Embryonic facial prominence (tissue), 1 donor: ENCODE results near the gene RAD51B.
"Not testable (repeated sequence)": the region's sequence is repeated elsewhere in the genome, so short reads cannot be mapped to it uniquely, and the experiment has no call there.

Experiments
- DNase-seq: peaks from one replicate; pipeline ENCODE4 v3.0.0-alpha.2; 2016; ENCODE audit errors: extremely low spot score

RAD51B gene

DNA sequence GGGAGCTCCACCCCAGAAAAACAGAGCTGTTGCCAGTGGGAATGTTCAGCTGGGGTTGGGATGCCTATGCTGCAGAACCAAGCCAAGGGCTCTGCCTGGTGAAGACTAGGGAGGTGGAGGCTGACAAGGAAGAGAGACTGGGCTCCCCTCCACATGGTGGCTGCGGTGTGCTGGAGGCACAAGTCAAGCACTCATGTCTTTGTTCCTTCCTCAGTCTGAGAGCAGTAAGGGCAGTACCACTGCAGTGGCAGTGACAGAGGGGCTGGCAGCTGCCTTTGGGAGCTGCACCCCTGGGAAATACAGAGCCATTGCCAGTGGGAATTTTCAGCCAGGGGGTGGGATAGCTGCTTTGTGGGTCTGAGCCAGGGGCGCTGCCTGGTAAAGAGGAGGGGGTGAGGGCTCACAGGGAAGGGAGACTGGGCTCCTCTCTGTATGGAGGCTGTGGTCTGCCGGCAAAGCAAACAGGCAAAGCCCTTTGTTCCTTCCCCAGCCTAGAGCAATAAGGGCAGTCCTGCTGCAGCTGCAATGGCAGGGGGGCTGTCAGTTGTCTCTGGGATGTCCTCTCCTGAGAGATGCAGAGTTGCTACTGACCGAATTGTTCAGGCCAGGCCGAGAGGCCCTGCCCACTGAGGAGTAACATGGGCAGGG, 255.9 kb downstream of the RAD51B start:
- no peak for DNase-seq

GRCh38 chr14:68076451-68076850, 256.9 kb downstream of the RAD51B start:
- no peak for DNase-seq

DNA sequence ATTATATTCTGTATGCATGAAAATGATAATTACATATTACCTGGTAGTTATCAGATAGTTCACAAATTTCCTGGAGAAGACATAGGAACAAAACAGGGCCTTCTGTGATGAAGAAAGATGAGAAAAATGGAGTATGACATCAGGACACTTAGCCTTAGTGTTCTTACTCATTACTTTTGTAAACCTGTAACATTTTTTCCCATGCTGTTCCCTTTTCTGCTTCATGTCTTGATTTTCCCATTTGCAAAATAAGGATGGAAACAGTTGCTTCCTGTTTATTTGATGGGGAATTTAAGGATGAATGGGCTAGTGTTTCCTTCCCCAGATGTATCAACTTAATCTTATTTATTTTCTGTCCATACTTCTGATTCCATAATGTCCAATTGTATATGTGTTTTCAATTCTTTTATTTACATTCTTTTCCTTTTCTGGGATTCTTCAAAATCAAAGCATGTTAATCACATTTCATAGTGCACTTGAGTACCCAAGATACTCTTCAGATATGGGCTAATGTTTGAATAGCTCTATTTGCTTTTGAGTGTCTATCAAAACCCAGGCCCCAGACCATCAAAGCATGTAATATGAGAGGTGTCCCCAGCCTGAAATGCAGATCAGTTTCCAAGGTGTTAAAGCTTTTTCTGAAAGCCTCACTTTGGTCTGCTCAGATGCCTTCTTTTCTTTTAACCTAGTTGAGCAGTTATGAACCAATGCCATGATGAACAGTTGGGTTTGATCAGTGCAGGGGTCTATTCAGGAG, 260.5 kb downstream of the RAD51B start:
- DNase-seq, result no peak

DNA sequence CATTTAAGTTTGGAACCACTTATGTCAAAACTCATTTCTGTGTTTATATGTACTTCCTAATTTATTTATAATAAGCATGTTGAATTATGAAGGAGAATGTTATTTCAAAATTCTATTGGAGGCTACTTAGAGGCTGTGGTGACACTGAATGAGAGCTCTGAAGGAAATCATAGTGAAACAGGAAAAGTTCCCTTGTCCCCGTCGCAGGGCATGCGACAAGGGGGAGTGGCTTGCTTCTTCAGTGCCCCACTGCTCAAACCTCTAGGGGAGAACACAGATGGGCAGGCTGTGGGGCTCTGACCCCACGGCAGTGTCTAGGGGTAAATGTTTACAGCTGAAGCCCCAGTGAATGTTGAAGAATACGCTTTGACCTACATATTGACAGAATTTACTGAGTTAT, 261.9 kb downstream of the RAD51B start:
- no peak for DNase-seq

GRCh38 chr14:68082698-68083291, 263.2 kb downstream of the RAD51B start:
- no peak for DNase-seq

GRCh38 chr14:68084256-68084655, 264.7 kb downstream of the RAD51B start:
- no peak for DNase-seq

DNA sequence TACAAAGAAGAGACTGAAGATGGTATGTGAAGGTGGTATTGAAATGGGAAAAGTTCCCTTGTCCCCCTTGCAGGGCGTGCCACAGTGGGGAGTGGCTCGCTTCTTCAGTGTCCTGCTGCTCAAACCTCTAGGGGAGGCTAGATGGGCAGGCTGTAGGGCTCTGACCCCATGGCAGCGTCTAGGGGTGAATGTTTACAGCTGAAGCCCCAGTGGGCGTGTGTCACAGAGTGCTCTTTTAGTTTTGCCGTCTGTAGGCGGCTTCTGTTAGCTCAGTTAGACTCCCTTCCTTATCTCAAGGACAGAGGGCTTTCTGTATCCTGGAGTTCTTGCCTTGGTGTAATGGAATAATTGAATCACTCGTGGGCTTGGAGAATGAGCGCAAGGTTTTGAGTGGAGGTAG, 266.2 kb downstream of the RAD51B start:
- no peak for DNase-seq

DNA sequence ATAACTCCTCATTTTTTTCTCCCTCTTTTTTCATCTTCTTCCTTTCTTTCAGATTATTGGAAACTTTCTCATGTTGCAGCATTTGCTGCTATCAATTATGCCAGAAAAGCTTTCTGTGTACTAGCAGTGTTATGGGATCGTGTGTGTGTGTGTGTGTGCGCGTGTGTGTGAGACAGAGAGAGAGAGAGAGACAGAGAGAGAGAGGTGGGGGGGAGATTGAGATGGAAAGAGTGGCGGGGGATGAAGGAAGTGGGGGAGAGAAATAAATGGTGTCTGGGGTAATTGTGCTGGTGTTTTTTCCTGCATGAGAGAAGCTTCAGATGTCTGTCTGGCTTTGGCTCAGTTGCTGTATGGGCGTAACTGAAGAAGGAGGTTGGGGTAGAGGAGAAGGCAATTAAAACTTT, 268.9 kb downstream of the RAD51B start:
- no peak for DNase-seq

- DNase-seq, result no peak
Observed at GRCh38 chr14:68089146-68089731, 269.7 kb downstream of the RAD51B start.

- no peak for DNase-seq
Observed at GRCh38 chr14:68094158-68094557, 274.6 kb downstream of the RAD51B start.

GRCh38 chr14:68094752-68095151, 275.2 kb downstream of the RAD51B start:
- no peak for DNase-seq

DNA sequence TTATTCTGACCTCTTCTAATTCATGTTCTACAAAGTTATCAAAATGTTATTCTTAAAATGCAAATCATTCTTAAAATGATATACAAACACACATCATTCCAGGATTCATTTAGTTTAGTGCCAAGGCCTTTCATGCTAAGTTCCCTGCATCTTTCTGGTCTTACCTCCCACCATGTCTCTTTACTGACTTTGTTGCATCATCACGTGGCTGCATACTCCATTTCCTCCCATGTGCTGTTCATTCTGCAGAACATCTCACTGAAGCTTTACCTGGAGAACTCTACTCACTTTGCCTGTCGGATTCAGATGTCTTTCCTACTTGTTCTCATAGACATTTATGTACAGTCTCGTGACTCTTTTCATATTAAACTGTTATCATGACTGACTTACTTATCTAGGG, 278.1 kb downstream of the RAD51B start:
- DNase-seq, result no peak

- no peak for DNase-seq
Observed at GRCh38 chr14:68098834-68099233, 279.3 kb downstream of the RAD51B start.

DNA sequence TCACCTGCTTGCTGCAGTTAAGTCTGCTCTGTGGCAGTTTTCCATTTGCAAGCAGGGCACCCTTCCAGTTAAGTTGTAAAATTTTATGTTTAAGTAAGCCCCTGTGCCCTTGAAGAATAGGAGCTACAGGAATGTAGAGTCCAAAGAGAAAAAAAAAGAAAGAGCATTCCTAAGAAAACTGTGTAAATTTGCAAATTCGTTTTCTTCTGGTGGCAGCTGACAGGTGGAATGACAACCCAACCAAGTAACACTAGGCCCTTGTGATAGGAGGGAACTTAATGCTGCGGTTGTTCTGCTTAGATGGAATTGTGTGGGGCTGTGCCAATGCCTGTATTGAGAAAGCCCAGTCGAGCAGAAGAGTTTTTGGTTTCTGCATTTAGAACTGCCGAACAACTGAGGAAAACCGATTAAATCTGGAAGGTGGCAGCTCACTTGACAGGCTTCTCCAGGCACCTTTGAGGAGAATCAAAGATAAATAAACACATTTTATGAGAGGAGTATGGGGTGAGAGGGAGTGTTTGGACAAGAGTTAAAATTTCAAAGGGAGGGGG, 280.0 kb downstream of the RAD51B start:
- no peak for DNase-seq

- DNase-seq, result not testable (repeated sequence)
Observed at GRCh38 chr14:68101715-68102301, 282.2 kb downstream of the RAD51B start.

GRCh38 chr14:68103853-68104252, 284.3 kb downstream of the RAD51B start:
- DNase-seq, result no peak

DNA sequence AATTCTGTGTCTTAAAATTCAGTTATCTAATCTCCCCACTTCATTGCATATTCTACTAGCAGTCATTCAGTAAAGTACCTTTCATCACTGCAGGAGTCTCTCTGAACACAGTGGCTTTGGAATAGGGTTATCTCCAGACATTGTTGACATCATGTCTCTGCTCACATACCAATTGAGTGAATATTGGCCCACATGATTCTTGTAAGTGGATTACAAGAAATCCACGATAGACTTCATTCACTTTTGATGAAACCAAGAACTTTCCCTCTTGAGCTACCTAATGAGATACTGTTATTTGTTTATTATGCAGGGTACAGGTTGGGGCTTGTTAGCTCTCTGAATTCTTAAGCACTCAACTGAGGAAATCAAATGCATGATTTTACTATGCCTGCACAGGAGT, 284.9 kb downstream of the RAD51B start:
- DNase-seq, result no peak

- no peak for DNase-seq
Observed at GRCh38 chr14:68105816-68106215, 286.2 kb downstream of the RAD51B start.

DNA sequence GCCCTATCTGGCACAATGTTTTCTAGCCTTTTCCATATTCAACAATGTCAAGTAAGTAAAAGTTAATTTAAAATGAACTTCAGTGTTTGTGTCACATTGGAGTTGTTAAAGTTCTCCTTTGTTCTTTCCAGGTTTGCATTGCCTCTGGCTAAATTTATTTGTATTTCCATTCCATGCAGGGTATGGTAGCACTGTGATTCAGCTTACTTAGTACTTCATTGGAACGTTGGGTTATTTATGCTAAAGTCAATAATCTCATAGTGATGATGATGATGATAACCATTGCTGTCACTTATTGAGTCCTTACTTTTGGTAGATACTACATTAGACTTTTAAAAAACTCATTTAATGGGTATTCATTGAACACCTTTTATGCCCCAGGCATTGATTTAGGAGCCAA, 286.9 kb downstream of the RAD51B start:
- no peak for DNase-seq

GRCh38 chr14:68106905-68107304, 287.3 kb downstream of the RAD51B start:
- DNase-seq, result no peak

GRCh38 chr14:68109132-68109900, 289.7 kb downstream of the RAD51B start:
- DNase-seq, result no peak
